IPS-11a (cell line): Measurements from ENCODE around the gene ELL2.
"Not testable (repeated sequence)": the region's sequence is repeated elsewhere in the genome, so short reads cannot be mapped to it uniquely, and the experiment has no call there.

Experiments used
- H3K4me3 ChIP-seq: one replicate; pipeline ENCODE4 v1.5.1; 2013; ENCODE audit warnings: low read depth, low read length, control low read depth

Gene ELL2

DNA sequence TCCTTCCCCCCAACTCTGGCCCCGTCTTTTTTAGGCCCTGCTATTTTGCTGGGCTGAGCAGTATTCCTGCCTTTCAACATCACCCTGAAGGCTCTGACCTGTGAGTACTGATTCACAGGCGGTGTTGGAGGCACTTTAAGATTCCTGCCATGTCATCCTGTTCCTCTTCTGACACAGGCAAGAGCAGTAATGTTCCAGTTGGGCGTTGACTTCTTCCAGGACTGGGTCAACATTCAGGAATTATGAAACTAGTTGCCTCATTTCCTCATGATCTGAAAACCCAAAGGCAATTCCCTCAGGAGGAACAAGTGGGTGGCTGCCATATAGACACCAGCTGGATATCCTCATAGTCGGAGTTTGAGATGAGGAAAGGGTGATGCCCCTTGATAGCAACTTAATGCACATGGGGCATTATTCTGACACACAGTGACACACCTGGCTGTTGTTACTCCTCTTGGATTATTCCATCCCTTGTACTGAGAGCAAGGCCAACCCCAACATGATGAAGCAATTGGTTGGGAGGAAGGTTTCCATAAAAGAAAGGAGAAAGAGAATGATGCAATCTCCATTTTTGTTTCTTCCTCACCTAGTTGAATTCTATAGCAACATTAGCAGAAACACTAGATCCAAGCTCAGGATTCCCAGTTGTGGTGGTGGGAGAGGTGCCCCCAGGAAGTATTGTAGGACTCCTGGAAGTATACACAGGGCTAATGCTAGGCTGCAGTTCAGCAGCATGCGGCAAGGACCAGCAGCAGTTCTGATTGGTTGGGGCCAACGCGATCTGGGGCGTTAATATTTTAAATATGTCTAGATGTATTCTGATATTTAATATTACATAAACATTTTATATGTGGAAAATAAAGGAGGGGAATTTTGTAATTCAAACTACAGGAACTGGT, 119.5 kb downstream of the ELL2 start:
- no peak overlapping the region for H3K4me3 ChIP-seq

DNA sequence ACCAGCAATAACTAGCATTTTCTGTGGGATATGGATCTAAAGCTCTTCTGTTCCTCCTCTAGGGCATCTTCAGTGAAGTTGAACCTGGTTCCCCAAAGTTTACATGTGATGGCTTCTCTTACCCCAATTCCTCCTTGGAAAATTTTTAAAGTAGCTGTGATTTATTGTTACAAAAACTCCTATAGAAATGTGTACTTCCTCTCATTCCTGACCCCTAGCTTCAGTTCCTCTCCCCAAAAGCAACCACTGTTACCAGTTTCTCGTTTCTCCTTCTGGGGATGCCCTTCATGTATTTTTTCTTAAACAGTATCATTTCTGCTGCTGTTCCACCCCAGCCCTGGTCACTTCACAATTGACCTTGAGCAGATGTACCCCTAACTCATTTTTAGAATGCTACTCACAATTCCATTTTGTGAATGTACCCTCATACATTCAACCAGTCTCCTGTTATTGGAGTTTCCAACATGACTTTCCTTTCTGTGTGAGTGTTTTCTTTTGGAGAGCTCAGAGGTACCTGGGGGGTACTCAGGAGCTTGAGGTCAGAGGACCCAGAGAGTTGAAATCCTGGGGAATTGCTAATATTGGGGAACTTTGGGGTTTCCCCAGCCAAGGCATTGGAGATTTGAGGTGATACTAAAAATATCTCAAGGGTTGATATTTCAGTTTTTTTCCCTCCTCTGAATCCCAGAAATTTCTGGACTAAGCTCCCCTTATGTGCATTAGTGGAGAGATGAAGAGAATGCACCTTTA, 120.5 kb downstream of the ELL2 start:
- no peak overlapping the region for H3K4me3 ChIP-seq

DNA sequence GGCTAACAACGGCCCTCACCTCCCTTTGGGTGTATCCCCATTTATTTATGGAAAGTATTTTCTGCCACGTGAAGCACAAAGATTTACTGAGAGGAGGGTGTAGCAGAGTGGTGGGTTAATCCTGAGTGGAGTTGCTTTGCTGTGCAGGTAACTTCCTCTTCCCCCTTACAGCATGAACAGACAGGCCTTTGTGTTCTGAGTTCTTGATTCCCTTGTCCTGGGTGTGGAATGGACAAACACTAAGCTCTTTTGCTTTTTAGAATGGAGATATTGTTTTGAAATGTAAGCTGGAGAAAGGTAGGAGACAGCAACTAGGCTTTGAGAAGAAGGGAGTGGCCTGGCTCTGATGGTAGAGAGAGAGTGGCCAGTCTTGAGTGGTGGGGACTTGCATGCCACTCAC, 122.0 kb downstream of the ELL2 start:
- H3K4me3 ChIP-seq: no peak overlapping the region

DNA sequence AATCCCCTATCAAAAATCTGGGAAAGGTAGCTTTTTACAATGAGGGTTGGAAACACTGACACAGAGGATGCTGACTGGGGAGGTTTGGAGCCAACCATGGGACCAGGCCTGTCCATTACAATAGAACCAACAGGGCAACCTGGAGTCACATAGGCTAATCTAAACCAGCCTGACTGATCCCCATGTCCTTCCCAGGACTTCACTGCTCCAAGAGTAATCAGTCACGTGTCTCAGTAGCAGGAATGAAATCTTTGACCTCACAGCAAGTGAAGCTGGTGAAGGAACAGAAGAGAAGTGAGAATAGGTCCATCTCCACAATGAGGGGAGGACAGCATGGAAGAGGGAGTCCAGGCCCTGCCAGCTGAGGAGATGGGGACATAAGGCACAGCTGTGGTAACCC, 123.1 kb downstream of the ELL2 start:
- H3K4me3 ChIP-seq: no peak overlapping the region

DNA sequence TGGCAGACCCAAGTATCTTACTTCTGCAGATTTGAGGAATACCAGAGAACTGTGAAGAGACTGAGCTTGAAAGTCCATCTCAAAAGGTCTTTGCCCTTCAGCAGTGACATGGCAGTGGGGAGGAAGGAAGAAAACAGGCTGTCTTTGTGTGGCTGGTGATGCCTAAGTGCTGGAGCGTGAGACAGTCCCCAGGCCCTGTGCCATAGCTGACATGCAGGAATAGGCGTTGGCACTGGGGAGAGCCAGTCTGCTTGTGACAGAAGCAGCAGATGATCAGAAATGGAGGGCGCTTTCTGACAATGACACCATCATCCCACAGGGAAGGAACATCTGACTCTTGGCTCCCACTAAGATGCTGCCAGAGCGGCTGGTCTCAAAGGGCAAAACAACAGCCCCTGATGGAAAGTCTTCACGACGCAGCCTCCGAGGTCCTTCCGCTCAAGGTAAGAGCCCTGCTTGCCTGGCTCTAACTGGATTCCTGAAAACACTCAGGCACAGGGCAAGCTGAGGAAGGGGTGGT, 123.6 kb downstream of the ELL2 start:
- H3K4me3 ChIP-seq: no peak overlapping the region

DNA sequence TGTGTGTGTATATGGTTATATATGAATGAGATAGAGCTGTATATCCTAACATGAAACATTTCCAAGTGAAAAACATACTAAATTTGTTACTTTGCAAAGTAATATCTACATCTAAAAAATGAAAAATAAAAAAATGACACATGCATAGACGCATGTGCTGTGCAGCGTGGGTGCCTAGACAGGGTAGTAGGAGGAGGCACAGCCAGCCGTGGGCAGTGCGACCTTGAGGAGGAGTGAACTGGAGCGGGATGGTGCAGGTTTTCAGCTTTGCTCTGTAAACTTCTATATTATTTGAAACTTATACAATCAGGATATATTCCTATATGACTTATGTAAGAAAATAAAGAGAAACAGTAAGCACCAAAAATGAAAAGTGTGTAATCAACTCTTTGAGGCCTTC, 124.2 kb downstream of the ELL2 start:
- no peak overlapping the region for H3K4me3 ChIP-seq

DNA sequence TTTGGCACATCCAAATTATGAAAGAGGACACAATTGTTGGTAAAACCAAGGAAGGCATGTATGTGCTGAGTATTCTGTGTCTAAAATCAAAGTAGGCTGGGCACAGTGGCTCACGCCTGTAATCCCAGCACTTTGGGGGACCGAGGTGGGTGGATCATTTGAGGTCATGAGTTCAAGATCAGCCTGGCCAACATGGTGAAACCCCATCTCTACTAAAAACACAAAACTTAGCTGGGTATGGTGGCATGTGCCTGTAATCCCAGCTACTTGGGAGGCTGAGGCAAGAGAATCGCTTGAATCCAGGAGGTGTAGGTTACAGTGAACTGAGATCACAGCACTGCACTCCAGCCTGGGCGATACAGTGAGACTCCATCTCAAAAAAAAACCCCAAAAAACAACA, 124.7 kb downstream of the ELL2 start:
- H3K4me3 ChIP-seq: not testable (repeated sequence)

DNA sequence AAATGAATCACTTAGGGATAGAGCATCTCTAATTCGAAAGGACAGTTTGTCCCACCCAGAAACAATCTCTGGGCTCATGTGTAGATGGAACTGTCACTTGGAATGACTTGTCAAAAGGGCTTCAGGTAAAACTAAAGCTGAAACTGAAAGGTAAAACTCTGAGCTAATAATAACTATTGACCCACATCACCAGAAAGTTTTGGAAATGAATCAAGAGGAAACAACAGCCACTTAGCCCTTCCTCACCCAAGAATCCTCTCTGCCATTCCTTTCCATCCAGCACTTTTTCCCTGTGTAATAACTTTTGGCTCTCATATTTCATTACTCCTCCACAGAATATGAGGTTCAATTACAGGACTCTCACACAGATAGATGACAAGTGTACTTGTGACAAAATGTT, 125.1 kb downstream of the ELL2 start:
- H3K4me3 ChIP-seq: no peak overlapping the region

DNA sequence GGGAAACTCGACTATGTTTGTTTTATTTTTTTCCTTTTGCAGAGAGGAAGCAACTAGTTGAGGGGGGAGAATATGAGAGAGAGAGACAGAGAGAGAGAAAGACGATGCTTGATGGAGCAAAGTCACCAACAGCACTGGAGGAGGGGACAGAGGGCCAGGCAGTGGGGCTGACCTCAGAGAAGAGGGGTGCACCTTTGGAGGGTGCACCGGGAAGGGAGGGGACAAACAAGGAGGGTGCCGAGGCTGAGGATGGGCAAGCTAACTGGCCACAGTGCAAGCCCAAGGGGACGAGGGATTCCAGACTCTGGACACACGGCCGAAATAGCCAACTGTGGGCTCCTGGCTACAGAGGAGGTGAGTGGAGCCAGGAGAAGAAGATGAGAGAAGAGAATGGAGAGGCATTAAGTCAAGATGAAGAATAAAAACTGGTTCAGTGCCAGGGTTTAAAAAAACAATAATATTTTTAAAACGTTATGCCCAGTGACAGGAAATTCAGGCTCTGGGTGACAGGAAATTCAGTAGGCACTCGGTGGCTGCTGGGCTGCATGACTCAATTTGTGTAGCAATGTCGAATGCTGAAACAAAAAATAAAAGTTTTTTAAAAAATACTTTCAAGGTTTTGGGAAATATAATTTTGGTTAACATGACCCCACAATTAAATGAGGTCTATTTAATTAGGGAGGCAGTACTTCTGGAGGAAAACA, 125.8 kb downstream of the ELL2 start:
- no peak overlapping the region for H3K4me3 ChIP-seq
